Breast epithelium (tissue), 4 donors: Measurements from ENCODE around the gene SLC25A38. TPM values are rescaled to one million over a fixed set of nuclear protein-coding genes. Genes with fewer than 3 reads are reported as not detected.

Source experiments
- DNase-seq, 2 donors: peaks; one replicate each; pipeline ENCODE4 v3.0.0-alpha.2; 2019; ENCODE audit warnings: low spot score in 2 of 2
- H3K27ac ChIP-seq, 2 donors: fragments of 200-600 bp; sonication (generic) in 1 of 2; one replicate each; pipeline ENCODE4 v1.5.1; 2016 to 2019; ENCODE audit warnings: mild to moderate bottlenecking in 1 of 2
- H3K27me3 ChIP-seq, 2 donors: fragments of 200-600 bp; sonication (generic) in 1 of 2; one replicate each; pipeline versions ENCODE4 v1.5.1 to v1.6.0; 2017 to 2019; ENCODE audit warnings: control low read depth in 1 of 2, mild to moderate bottlenecking in 1 of 2
- H3K36me3 ChIP-seq: fragments of 200-600 bp; one replicate; pipeline ENCODE4 v1.5.1; 2019
- H3K4me1 ChIP-seq, 2 donors: fragments of 200-600 bp; sonication (generic); one replicate each; pipeline ENCODE4 v1.5.1; 2016 to 2019; ENCODE audit warnings: control low read depth in 1 of 2
- H3K4me3 ChIP-seq, 3 donors: fragments of 200-600 bp; sonication (generic); 1 replicate in 2 of 3; 2 replicates in 1 of 3; pipeline ENCODE4 v1.5.1; 2016 to 2019; ENCODE audit warnings: mild to moderate bottlenecking in 3 of 3, moderate library complexity in 2 of 3
- H3K9me3 ChIP-seq, 2 donors: fragments of 200-600 bp; sonication (generic) in 1 of 2; one replicate each; pipeline ENCODE4 v1.5.1; 2016 to 2019; ENCODE audit warnings: control low read depth in 1 of 2
- CTCF ChIP-seq, 3 donors: fragments of 450-650 bp; IDR thresholded peaks; one replicate each; pipeline ENCODE4 v1.5.1; 2016 to 2017; ENCODE audit warnings: antibody characterized with exemption in 3 of 3, mild to moderate bottlenecking in 3 of 3, moderate library complexity in 3 of 3
- POLR2A ChIP-seq: fragments of 450-650 bp; IDR thresholded peaks from one replicate; pipeline ENCODE4 v1.6.1; 2016; ENCODE audit warnings: antibody characterized with exemption, mild to moderate bottlenecking, moderate library complexity
- POLR2AphosphoS5 ChIP-seq, 3 donors: sonication (generic); formaldehyde crosslinking; IDR thresholded peaks; one replicate each; pipeline ENCODE4 v1.6.1; 2017; ENCODE audit warnings: antibody characterized with exemption in 3 of 3
- intact Hi-C: fragments of 100-400 bp; cut with DNase I; formaldehyde crosslinking; loops from one replicate; pipeline ENCODE4 v1.15.1; 2023; ENCODE audit warnings: low total_unique reads
- total RNA-seq, 3 donors: library from RNA; depleted of rRNA; stranded (reverse); fragments of >200 nt; gene quantifications; one replicate each; pipeline ENCODE4 v1.1.0, GENCODE V29; 2016

SLC25A38 gene
- total RNA-seq, 3 donors from 2014 or later, result 28.2 to 31.6 (median 30.9) TPM

DNA sequence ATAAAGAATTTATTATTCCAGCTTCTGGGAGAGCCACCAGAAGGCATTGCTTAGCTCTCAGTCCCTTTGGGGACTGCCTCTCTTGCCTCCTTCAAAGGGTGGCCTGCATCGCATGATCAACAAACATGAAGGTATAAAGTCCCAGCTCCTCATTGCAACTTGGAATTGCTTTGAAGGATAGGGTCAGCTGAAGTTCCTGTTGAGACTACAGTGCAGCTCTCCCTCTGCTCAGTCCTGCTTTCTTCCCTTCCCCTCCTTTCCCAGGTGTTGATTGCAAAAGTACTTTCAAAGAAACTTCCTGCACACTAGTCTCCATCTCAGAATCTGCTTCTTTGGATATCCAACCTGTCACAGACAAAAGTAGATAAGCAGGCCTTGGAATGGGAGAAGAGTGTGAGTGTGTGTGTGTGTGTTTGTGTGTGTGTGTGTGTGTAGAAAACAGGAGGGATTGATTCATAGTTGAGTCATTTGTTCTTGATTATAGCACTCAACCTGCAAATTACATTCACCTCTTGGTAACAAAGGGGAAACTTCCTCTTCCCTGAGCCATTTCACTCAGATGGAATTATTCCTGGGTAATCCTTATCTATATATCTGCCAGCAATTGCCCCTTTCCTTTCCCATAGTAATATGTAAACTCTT is 40.0 kb upstream of the SLC25A38 start:
- no peak overlapping the region for H3K27ac ChIP-seq
- H3K36me3 ChIP-seq, result no peaks in the 10 kb centered on the region
- no peaks in the 10 kb centered on the region for H3K9me3 ChIP-seq
- no peak for TF ChIP-seq CTCF (IDR thresholded peaks at IDR 0.05)
- TF ChIP-seq POLR2A, result no peak
- no peak for TF ChIP-seq POLR2AphosphoS5 (IDR thresholded peaks at IDR 0.05)
- H3K4me3 ChIP-seq, result no peak overlapping the region
- no peak for DNase-seq
- H3K4me1 ChIP-seq, result no peaks in the 10 kb centered on the region
- no peaks in the 10 kb centered on the region for H3K27me3 ChIP-seq
- intact Hi-C loops, result no loop called here

GRCh38 chr3:39343760-39344159 is 39.4 kb upstream of the SLC25A38 start:
- no peak overlapping the region for H3K27ac ChIP-seq
- H3K36me3 ChIP-seq, result no peaks in the 10 kb centered on the region
- no peaks in the 10 kb centered on the region for H3K4me1 ChIP-seq
- H3K27me3 ChIP-seq, result no peaks in the 10 kb centered on the region
- H3K4me3 ChIP-seq, result no peak overlapping the region
- no peaks in the 10 kb centered on the region for H3K9me3 ChIP-seq
- no peak for DNase-seq
- TF ChIP-seq POLR2A (no peak), POLR2AphosphoS5 (IDR thresholded peaks at IDR 0.05) (no peak), CTCF (IDR thresholded peaks at IDR 0.05) (no peak)
- intact Hi-C loops, result no loop called here

DNA sequence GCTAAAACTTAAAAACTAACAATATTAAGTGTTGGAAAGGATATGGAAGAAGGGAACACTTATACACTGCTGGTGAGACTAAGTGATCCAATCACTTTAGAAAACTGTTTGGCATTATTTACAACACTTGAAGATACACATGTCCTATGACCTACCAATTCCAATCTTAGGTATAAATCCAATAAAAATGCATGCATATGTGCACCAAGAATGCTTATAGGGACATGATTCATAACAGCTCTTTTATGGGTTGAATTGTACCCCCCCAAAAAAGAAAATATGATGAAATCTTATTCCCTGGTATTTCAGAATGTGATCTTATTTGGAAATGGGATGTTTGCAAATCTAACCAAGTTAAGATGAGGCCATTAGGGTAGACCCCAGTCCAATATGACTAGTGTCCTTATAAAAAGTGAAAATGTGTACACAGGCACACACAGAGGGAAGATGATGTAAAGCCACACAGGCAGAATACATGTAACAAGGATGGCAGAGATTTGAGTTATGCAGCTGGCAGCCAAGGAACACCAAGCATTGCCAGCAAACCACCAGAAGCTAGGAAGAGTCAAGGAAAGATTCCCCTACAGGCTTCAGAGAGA is 38.3 kb upstream of the SLC25A38 start:
- Histone ChIP-seq H3K27me3 (no peaks in the 10 kb centered on the region), H3K9me3 (no peaks in the 10 kb centered on the region), H3K36me3 (no peaks in the 10 kb centered on the region), H3K4me1 (no peaks in the 10 kb centered on the region), H3K4me3 (no peak overlapping the region), H3K27ac (no peak overlapping the region)
- DNase-seq, result no peak
- intact Hi-C loops, result no loop called here
- TF ChIP-seq CTCF (IDR thresholded peaks at IDR 0.05), result no peak
- no peak for TF ChIP-seq POLR2AphosphoS5 (IDR thresholded peaks at IDR 0.05)
- no peak for TF ChIP-seq POLR2A

GRCh38 chr3:39346785-39347585 is 36.2 kb upstream of the SLC25A38 start:
- no peak overlapping the region for H3K4me3 ChIP-seq
- no peaks in the 10 kb centered on the region for H3K27me3 ChIP-seq
- TF ChIP-seq POLR2A (no peak), POLR2AphosphoS5 (IDR thresholded peaks at IDR 0.05) (no peak), CTCF (IDR thresholded peaks at IDR 0.05) (no peak)
- intact Hi-C loops, result no loop called here
- no peaks in the 10 kb centered on the region for H3K9me3 ChIP-seq
- H3K27ac ChIP-seq, result no peak overlapping the region
- H3K36me3 ChIP-seq, result no peaks in the 10 kb centered on the region
- no peak for DNase-seq
- no peaks in the 10 kb centered on the region for H3K4me1 ChIP-seq

DNA sequence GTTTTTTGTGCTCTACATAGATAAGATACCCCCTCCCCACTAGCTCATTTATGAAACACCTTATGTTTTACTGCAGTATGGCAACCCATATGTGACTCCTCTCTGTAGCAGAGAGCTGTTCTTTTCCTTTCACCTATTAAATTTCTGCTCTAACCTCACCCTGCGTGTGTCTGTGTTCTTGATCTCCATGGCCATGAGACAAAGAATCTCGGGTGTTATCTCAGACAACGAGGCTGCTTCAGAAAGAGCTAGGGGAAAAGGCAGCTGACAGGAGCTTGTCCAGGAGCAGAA is 35.6 kb upstream of the SLC25A38 start:
- H3K36me3 ChIP-seq, result no peaks in the 10 kb centered on the region
- TF ChIP-seq POLR2AphosphoS5 (IDR thresholded peaks at IDR 0.05) (no peak), CTCF (IDR thresholded peaks at IDR 0.05) (no peak), POLR2A (no peak)
- no peak for DNase-seq
- H3K9me3 ChIP-seq, result no peaks in the 10 kb centered on the region
- no peak overlapping the region for H3K4me3 ChIP-seq
- H3K4me1 ChIP-seq, result no peaks in the 10 kb centered on the region
- no peaks in the 10 kb centered on the region for H3K27me3 ChIP-seq
- intact Hi-C loops, result no loop called here
- H3K27ac ChIP-seq, result no peak overlapping the region
